Fibroblast of lung (primary cell): ENCODE measurements around the gene MANBA. TPM values are rescaled to one million over a fixed set of nuclear protein-coding genes. Genes with fewer than 3 reads are reported as not detected.

Source experiments
- DNase-seq, 2 donors: peaks; one replicate each; pipeline versions ENCODE4 v3.0.0 to v3.0.0-alpha.2; 2010; ENCODE audit warnings: low read depth in 2 of 2
- H2AFZ ChIP-seq: 2 replicates; pipeline ENCODE4 v1.5.1; 2012; ENCODE audit warnings: low read length, control low read depth, inconsistent platforms
- H3K27ac ChIP-seq: 2 replicates; pipeline ENCODE4 v1.5.1; 2011; ENCODE audit warnings: low read length, control low read depth; ENCODE audit not compliant: insufficient read depth
- H3K27me3 ChIP-seq: 2 replicates; pipeline ENCODE4 v1.5.1; 2011; ENCODE audit warnings: mild to moderate bottlenecking, low read length; ENCODE audit not compliant: control insufficient read depth, insufficient read depth
- H3K36me3 ChIP-seq: 2 replicates; pipeline ENCODE4 v1.5.1; 2011; ENCODE audit warnings: low read length; ENCODE audit not compliant: control insufficient read depth, insufficient read depth
- H3K4me1 ChIP-seq: 2 replicates; pipeline ENCODE4 v1.5.1; 2011; ENCODE audit warnings: low read length; ENCODE audit not compliant: control insufficient read depth, insufficient read depth; ENCODE audit errors: extremely low read depth
- H3K4me2 ChIP-seq: 2 replicates; pipeline ENCODE4 v1.5.1; 2011; ENCODE audit warnings: low read length, control low read depth; ENCODE audit not compliant: insufficient read depth; ENCODE audit errors: extremely low read depth
- H3K4me3 ChIP-seq, 4 experiments: fragments of 200-600 bp in 1 of 4; sonication (generic) in 1 of 4; replicated peaks in 1 of 4; 2 replicates each; pipeline ENCODE4 v1.5.1; 2011 to 2016; ENCODE audit warnings: low read length in 4 of 4, low read depth in 3 of 4, mild to moderate bottlenecking in 3 of 4, control low read depth in 2 of 4, inconsistent platforms in 1 of 4, mixed read lengths in 1 of 4; ENCODE audit not compliant: insufficient read depth in 1 of 4; ENCODE audit errors: control extremely low read depth in 1 of 4
- H3K79me2 ChIP-seq: 2 replicates; pipeline ENCODE4 v1.5.1; 2012; ENCODE audit warnings: mild to moderate bottlenecking, low read length, inconsistent platforms; ENCODE audit not compliant: control insufficient read depth, insufficient read depth
- H3K9ac ChIP-seq: 2 replicates; pipeline ENCODE4 v1.5.1; 2011; ENCODE audit warnings: mild to moderate bottlenecking, low read length, control low read depth; ENCODE audit not compliant: insufficient read depth
- H3K9me3 ChIP-seq: 2 replicates; pipeline ENCODE4 v1.5.1; 2012; ENCODE audit warnings: low read depth, low read length; ENCODE audit not compliant: control insufficient read depth, insufficient read depth
- H4K20me1 ChIP-seq: 2 replicates; pipeline ENCODE4 v1.5.1; 2011; ENCODE audit warnings: low read length; ENCODE audit not compliant: control insufficient read depth, insufficient read depth; ENCODE audit errors: extremely low read depth
- CTCF ChIP-seq, 2 donors: IDR thresholded peaks in 1 of 2; conservative IDR thresholded peaks in 1 of 2; 1 replicate in 1 of 2; 2 replicates in 1 of 2; pipeline ENCODE4 v1.5.1; 2011 to 2012; ENCODE audit warnings: low read length in 2 of 2, control low read depth in 1 of 2, inconsistent platforms in 1 of 2, low read depth in 1 of 2, mild to moderate bottlenecking in 1 of 2
- EZH2 ChIP-seq: IDR thresholded peaks from 2 replicates; pipeline ENCODE4 v1.5.1; 2012; ENCODE audit warnings: low read length, control low read depth, mild to moderate bottlenecking; ENCODE audit errors: missing control alignments
- polyA plus RNA-seq, 2 donors: library from polyadenylated mRNA; depleted of rRNA in 1 of 2; stranded (reverse) in 1 of 2; unstranded in 1 of 2; fragments of >200 nt; gene quantifications; 2 replicates each; pipeline ENCODE4 v1.2.1, GENCODE V29; 2011 to 2012; ENCODE audit warnings: missing spikeins in 1 of 2
- total RNA-seq: library from RNA; depleted of rRNA; stranded (reverse); fragments of >200 nt; gene quantifications from 2 replicates; pipeline ENCODE4 v1.2.1, GENCODE V29; 2014

MANBA gene
- total and polyA plus RNA-seq, 2 donors (not counting 1 experiment from before 2014, with no cell fraction given): 13.4 to 97.9 TPM

- Histone ChIP-seq H3K4me3 (no peak overlapping the region), H2AFZ (no peak overlapping the region), H3K79me2 (no peaks in the 10 kb centered on the region), H3K27ac (no peak overlapping the region), H3K36me3 (peaks cover 17% of the 10 kb centered on the region), H3K9me3 (no peaks in the 10 kb centered on the region), H3K27me3 (no peaks in the 10 kb centered on the region), H3K9ac (no peak overlapping the region), H3K4me2 (no peak overlapping the region), H3K4me1 (no peaks in the 10 kb centered on the region), H4K20me1 (no peaks in the 10 kb centered on the region)
- DNase-seq: no peak
- TF ChIP-seq EZH2: no peak
- no peak for TF ChIP-seq CTCF (conservative IDR thresholded peaks at IDR 0.05 in 1 of 2, IDR thresholded peaks at IDR 0.05 in 1 of 2; ENCODE audit: low read depth in 1 of 2, low read length in 2 of 2)
These were observed 148.6 kb downstream of the MANBA start for GRCh38 chr4:102612210-102612609.

GRCh38 chr4:102610476-102610875, 150.3 kb downstream of the MANBA start:
- no peak overlapping the region for H3K27ac ChIP-seq
- no peak overlapping the region for H3K4me2 ChIP-seq
- no peaks in the 10 kb centered on the region for H3K4me1 ChIP-seq
- peaks cover 17% of the 10 kb centered on the region for H3K36me3 ChIP-seq
- no peak for TF ChIP-seq CTCF (conservative IDR thresholded peaks at IDR 0.05 in 1 of 2, IDR thresholded peaks at IDR 0.05 in 1 of 2; ENCODE audit: low read depth in 1 of 2, low read length in 2 of 2)
- TF ChIP-seq EZH2: no peak
- no peaks in the 10 kb centered on the region for H3K9me3 ChIP-seq
- no peak overlapping the region for H3K4me3 ChIP-seq
- H3K27me3 ChIP-seq: no peaks in the 10 kb centered on the region
- H3K79me2 ChIP-seq: no peaks in the 10 kb centered on the region
- no peak for DNase-seq
- no peak overlapping the region for H2AFZ ChIP-seq
- no peaks in the 10 kb centered on the region for H4K20me1 ChIP-seq
- no peak overlapping the region for H3K9ac ChIP-seq

- Histone ChIP-seq H3K4me3 (no peak overlapping the region), H3K9ac (no peak overlapping the region), H3K36me3 (peaks cover 14% of the 10 kb centered on the region), H3K27me3 (no peaks in the 10 kb centered on the region), H3K9me3 (no peaks in the 10 kb centered on the region), H3K27ac (no peak overlapping the region), H2AFZ (no peak overlapping the region), H3K79me2 (no peaks in the 10 kb centered on the region), H3K4me1 (no peaks in the 10 kb centered on the region), H3K4me2 (no peak overlapping the region), H4K20me1 (no peaks in the 10 kb centered on the region)
- TF ChIP-seq EZH2 (no peak), CTCF (conservative IDR thresholded peaks at IDR 0.05 in 1 of 2, IDR thresholded peaks at IDR 0.05 in 1 of 2; ENCODE audit: low read depth in 1 of 2, low read length in 2 of 2) (peak; percentile 42 to 52)
- DNase-seq: peak in 1 of 2 donors; percentile 39
These were observed 150.8 kb downstream of the MANBA start for GRCh38 chr4:102610007-102610406.
